OCI-LY1 (cell line): ENCODE data around the gene PDE6B.

Experiments
- EZH2 ChIP-seq: fragments of 200-600 bp; sonication (generic), shearing (Covaris generic); IDR thresholded peaks from 2 replicates; pipeline ENCODE4 v1.8.0; 2017; ENCODE audit warnings: borderline replicate concordance, mixed run types, mild to moderate bottlenecking, antibody characterized with exemption, low read length, moderate library complexity, mixed read lengths
- TF ChIP-seq, protein P1 (sequence below): fragments of 200-600 bp; sonication (generic), shearing (Covaris generic); IDR thresholded peaks from 2 replicates; pipeline ENCODE4 v1.5.1; 2017; ENCODE audit warnings: mild to moderate bottlenecking, antibody characterized with exemption, low read length, moderate library complexity, mixed read lengths

- TF ChIP-seq, protein P1, sequence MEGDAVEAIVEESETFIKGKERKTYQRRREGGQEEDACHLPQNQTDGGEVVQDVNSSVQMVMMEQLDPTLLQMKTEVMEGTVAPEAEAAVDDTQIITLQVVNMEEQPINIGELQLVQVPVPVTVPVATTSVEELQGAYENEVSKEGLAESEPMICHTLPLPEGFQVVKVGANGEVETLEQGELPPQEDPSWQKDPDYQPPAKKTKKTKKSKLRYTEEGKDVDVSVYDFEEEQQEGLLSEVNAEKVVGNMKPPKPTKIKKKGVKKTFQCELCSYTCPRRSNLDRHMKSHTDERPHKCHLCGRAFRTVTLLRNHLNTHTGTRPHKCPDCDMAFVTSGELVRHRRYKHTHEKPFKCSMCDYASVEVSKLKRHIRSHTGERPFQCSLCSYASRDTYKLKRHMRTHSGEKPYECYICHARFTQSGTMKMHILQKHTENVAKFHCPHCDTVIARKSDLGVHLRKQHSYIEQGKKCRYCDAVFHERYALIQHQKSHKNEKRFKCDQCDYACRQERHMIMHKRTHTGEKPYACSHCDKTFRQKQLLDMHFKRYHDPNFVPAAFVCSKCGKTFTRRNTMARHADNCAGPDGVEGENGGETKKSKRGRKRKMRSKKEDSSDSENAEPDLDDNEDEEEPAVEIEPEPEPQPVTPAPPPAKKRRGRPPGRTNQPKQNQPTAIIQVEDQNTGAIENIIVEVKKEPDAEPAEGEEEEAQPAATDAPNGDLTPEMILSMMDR = no peak
- no peak for TF ChIP-seq EZH2
Observed at GRCh38 chr4:661881-662761, 36.7 kb downstream of the PDE6B start.
